ENCODE data around the gene RUVBL2.

The RUVBL2 gene

DNA sequence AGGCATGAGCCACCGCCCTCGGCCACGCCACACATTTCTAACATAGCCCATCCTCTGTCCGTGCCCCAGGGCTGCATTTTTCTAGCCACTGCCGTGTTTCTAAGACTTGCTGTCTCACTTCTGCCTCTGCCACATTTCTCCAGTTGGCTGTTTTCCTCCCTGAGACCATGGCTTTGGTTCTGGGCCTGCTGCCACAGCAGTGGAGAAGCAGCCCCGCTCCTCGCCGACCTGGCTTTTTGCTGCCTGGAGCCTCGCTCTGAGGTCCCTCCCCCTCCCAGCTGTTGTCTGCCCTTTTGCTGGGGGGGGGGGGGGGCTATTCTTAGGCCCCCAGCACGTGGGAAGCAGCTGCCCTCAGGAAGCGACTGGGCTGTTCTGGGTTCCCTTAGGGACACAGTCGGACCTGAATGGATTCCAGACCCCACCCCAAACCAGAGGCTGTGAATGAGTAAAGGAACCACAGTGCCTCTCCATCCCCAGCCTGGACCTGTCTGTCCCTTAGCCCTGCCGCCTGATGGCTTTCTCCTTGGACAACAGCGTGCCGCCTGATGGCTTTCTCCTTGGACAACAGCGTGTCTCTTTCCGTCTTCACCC is 3.9 kb upstream of the RUVBL2 start:
- DNase-seq (ENCODE audit: low spot score), result no peak

DNA sequence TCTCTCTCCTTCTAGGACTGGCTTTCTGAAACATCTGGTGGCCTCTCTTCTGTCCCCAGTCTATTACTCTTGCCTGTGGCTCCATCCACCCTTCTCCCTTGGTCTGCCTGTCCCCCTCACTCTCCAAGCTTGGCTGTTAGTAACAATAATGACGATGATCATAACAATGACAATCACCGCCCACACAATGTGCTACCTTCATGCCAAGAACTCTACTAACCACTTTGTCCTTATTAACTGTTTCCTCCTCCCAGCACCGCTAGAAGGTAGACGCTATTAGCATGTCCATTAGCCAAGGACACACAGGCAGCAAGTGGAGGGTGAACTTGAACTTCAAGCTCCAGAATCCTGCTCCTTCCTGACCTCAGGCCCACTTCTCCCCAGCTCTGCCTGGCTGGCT is 3.3 kb upstream of the RUVBL2 start:
- DNase-seq (ENCODE audit: low spot score), result no peak

DNA sequence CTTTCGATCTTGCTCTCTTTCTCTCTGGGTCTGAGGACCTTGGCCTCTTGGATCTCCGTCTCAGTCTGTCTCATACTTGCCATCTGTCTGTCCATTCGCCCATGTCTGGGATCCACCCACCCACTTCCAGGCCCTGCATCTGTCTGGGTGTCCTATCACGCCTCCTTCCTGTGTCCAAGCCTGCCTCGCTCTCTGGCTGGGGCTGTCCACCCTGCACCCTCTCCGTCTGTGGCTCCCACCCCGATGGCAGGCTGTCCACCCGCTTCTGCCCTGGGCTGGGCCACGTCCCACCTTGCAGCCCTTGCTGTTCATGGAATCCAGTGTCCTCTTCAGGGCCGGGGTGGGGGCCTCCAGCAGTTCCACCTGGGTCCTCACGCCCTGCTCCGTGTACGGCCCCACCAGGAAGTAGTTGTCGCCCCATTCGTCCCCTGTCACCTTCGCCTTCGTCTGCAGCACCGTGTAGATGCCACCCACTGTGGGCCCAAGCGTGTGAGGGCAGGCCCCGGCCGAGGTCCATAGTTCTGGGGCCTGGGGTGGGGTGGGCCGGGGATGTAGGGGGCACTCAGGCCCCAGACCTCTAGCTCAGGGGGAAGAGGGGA is 2.6 kb upstream of the RUVBL2 start:
- no peak for DNase-seq (ENCODE audit: low spot score)

DNA sequence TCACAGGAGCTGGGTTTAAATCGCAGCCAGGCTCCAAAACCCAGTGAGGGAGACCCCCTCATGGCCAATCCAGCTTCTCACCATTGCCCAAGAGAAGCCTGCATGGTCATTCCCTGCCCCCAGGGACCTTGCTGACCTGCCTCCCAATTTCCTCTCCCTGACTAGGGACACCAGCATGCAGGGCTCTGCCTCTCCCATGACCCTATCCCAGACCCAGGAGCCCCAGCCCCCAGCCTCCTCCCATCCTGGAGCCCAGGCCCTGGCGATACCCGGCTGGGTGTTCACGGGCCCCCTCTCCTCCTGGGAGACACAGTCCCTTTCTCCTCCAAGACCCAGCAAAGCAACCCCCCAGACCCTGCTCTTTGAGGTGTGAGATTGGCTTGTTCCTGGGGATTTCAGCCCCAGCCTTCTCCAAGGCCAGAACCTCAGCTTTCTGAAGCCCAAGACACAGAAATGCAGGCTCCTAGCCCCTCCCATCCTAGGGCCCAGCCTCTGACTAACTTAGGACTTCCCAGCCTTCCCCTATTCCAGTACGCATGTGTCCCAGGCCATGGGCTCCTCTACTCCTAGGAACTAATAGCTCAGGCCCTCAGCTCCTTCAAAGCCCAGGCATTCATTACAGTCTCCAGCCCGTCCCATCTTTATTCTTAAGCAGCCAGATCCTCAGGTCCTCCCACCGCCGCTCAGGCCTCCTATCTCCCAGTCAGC is 1.7 kb upstream of the RUVBL2 start:
- peak; percentile 97 for DNase-seq (ENCODE audit: low spot score)

DNA sequence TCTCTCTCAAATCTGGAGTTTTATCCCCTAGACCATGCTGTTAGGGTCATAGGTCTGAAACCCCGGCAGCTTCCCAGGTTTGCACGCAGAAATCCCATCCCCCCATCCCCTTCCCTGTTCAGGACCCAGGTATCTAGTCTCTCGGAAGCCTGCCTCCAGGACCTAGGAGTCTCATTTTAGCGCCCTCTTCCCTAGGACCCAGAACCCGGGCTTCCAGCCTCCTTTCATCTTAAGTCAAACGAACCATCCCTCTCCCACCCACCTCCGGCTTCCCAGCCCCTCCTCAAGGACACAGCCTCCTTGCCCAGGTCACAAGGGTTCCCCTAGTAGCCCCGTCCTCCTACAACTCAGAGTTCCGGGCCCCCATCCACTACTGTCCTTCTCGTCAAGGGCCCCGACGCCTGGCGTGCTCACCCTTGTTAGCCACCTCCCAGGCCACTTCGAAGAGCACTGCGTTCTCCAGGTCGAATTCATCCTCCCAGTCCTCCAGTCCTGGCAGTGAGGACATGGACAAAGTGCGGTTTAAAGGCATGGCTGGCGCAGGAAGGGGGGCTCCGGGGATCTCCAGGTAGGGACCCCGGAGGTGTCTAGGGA is 1.0 kb upstream of the RUVBL2 start:
- no peak for DNase-seq (ENCODE audit: low spot score)

DNA sequence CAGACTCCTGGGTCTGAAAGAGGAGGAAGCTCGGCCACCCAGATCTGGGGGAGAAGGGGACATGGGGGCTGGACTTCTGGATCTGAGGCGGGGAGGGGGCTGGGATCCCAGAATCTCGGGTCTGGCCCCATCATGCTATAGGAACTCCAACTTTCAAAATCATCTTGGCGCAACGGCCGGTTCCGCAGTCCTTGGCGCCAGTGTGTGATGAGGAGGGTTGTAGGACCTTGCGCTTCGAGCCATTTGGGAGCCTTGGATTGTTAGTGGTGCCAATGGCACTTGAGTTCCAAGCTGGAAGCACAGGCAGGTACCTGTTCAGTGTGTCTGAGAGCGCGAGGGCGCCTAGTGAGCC is 324 bp downstream of the RUVBL2 start:
- DNase-seq (ENCODE audit: low spot score), result no peak

DNA sequence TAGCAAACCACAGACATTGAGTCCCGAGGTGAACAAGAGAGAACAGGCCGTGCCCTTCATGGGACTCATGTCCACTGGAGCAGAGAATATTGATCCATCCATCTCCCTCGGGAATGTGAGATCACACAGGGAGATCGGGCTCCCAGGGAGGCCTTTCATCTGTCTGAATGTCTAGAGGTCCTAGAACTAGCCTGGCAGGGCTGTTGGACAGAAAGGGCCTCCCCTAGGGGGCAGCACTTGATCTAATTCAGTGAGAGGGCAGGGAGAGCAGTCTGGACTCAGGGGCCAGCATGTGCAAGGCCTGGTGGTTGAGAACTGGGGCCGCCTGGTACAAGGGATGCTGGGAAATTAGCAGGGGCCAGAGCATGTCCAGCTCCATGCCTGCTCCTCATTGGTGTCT is 4.3 kb downstream of the RUVBL2 start:
- DNase-seq (ENCODE audit: low spot score), result no peak

DNA sequence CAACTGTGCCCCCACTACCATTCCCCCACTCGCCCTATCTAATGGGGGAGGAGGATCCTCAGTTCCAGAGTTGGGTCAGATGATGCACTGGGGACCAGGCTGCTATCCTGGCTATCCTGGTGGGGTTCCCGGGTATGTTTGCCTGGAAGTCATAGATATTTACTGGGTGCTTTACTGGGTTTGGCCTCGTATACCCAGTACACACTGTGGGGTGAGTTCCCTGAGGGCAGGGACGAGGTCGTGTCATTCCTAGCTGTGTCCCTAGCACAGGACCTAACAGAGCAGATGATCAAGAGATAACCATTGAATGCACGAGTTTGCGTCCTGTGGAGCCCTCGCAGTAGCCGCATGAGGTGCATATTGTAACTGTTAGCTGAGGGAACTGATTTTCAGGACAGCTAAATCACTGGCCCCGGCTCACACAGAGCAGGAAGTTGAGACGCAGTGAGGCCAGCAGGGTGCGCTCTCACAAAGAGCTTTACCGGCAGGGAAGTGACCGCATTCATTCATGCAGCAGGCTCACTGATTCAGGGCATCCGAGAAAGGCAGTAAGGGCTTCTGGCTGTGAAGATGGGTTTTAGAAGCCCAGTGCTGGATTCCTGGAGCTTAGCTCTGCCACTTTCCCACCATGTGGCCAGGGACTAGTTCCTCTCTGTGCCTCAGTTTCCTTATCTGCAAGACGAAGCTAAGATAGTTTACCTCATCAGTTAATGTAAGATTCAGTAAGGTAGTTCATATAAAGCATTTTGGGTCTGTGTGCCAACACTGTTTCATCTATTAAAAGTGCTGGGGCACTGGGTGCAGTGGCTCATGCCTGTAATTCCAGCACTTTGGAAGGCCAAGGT is 6.0 kb downstream of the RUVBL2 start:
- peak; percentile 80 for DNase-seq (ENCODE audit: low spot score)

DNA sequence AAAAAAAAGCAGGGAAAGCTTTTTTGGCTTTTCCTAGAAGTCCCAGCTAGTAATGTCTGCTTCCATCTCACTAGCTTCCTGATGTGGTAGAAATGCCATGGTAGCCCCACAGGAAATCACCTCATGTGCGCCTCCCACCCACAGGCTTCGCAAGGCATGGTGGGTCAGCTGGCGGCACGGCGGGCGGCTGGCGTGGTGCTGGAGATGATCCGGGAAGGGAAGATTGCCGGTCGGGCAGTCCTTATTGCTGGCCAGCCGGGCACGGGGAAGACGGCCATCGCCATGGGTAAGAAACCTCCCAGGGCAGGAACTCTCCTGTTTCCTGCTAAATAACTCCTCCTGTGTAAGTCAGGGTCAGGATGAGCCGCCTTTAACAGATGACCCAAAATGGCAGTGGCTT is 10.4 kb downstream of the RUVBL2 start:
- no peak for DNase-seq (ENCODE audit: low spot score)

DNA sequence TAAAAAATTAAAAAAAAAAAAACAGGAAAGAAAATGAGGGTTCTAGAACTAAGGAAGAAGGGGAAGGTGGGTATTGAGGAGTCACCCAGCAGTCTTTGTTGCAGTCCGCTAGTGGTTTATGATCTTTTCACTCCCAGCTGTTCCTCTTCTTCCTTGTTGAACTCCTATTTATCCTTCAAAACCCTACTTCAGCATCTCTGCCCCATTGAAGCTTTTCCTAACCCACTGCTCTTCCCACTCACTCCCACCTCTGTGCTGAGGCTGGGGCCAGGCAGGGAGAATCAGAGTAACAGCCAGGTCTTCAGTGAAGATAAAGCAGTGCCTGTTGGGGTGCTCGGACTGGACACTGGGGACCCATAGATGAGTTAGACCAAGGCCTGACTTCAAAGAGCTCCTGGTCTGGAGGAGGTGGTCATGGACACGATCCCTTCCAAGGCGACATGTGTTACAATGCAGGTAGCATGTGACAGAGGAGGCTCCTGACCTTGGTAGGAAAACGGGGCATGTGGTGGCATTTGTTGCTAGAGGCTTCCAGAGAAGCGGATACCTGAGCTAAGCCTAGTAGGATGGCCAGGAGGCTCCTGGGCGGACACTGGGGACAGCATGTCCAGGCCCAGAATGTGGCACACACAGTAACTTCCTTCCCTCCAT is 11.4 kb downstream of the RUVBL2 start:
- no peak for DNase-seq (ENCODE audit: low spot score)

DNA sequence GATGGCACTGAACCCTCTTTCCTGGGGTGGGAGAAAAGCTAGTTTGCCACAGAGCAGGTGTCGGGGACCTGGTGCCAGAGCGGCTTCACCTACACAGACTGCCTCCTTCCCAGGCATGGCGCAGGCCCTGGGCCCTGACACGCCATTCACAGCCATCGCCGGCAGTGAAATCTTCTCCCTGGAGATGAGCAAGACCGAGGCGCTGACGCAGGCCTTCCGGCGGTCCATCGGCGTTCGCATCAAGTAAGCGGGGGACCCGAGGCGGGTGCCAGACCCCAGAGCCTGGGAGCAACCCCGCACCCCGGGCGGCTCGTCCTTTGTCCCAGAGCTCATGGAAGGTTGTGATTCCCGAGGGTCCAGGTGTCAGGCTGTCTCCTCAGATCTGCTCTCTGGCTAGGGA is 13.2 kb downstream of the RUVBL2 start:
- DNase-seq (ENCODE audit: low spot score), result no peak

DNA sequence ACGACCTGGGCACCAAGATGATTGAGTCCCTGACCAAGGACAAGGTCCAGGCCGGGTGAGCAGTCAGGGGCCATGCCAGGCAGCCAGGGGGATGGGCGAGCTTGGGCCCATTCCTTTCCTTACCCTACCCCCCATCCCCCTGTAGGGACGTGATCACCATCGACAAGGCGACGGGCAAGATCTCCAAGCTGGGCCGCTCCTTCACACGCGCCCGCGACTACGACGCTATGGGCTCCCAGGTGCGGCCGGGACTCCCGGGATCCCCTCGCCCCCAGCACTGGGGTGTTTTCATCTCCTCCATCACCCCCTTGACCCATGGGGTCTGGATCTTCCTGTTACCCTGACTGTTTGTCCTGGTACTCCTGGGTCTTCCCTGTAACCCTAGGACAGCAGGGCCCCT is 16.1 kb downstream of the RUVBL2 start:
- no peak for DNase-seq (ENCODE audit: low spot score)

DNA sequence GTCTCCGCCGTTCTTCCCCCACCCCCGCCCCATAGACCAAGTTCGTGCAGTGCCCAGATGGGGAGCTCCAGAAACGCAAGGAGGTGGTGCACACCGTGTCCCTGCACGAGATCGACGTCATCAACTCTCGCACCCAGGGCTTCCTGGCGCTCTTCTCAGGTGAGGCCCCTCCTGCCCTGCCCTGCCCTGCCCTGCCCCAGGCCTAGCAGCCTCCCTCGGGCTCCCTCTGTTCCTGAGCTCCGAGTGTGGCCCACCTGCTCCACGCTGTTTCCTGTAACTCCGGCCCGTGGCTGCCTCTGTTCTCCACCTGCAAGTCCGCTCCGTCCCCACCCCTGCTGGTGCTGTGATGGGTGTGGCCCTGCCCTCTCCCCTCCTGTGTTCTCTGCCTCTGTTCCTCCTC is 16.8 kb downstream of the RUVBL2 start:
- no peak for DNase-seq (ENCODE audit: low spot score)

DNA sequence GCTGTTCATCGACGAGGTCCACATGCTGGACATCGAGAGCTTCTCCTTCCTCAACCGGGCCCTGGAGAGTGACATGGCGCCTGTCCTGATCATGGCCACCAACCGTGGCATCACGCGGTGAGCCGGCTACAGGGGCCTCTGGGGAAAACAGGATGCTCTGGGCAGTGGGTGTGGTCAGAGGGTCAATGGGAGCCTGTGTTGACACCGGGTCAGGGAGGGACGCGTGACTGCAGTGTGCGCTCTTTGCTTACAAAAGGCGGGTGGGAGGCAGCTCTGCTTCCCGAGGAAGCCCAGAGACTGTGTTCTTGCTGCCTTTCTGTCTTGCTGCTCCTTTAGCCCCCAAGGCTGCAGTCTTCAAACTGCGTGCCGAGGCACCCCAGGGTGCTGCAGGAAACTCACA is 17.5 kb downstream of the RUVBL2 start:
- no peak for DNase-seq (ENCODE audit: low spot score)

DNA sequence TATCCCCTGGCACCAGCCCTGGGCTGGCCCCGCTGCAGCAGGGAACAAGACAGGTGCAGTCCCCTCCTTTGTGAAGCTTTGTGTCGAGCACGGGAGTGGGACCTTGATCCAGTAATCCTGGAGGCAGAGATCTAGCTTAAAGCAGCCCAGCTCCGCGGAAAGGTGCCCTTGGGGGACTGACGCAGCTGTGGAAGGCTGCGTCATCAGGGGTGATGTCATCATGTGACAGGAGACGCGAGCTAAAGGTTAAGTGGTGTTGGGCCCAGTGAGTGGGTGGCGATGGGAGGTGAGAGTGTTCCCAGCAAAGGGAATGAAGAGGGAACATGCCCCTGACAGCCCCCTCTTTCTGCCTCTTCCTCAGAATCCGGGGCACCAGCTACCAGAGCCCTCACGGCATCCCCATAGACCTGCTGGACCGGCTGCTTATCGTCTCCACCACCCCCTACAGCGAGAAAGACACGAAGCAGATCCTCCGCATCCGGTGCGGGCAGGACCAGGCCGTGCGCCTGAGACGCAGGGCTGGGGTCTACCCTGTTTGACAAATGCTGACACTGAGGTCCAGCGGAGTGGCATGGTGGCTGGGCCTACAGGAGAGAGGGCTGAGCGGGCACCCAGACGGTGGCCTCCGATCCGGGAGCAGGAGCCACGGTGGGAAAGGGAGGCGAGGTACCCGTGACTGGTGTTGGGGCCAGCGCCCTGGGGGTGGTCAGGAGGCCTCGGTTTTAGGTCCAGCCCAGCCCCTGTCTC is 20.6 kb downstream of the RUVBL2 start:
- no peak for DNase-seq (ENCODE audit: low spot score)

DNA sequence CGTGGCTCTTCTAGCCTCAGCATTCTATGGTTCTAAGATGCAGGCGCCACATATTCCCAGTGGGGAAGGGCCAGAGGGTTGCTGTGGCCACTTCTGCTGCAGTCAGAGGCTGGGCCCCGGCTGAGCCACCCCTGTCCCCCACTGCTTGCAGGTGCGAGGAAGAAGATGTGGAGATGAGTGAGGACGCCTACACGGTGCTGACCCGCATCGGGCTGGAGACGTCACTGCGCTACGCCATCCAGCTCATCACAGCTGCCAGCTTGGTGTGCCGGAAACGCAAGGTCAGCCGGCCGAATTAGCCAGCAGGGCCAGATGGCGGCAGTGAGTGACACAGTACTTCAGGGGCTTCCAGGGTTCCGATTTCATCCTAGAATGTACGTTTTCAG is 21.2 kb downstream of the RUVBL2 start:
- DNase-seq (ENCODE audit: low spot score), result no peak

DNA sequence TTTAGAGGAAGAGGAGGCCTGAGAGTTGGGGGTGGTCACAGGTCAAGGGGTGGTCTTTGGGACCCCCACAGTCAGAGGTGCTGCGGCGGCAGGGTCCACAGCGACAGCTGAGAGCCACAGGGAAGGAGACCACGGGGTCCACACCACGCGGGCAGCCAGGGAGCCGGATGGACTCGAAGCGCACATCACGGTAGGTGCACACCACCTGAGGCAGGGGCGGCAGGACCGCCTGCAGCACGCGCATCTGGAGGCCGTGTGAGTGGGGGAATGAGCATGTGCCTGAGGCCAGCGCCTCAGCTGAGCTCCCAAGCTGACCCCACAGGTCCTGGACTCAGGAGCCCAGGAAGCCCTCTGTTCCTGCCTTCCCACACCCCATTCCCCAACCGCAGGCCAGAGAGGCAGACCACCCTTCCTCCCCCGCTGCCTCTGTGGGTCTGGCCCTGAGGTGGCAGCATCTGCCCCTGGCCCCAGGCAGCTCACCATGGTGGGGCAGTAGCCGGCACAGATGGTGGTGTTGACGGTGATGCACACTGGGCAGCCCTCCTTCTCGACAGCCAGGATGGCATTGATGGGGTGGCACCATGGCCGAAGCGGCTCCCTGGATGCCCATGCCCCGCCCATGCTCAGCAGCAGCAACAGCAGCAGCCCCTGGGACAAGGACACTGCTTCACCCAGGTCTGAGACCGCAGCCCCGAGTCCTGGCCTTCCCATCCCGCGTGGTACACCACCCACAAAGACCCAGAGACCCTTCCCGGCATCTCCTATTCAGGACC is 22.6 kb downstream of the RUVBL2 start:
- DNase-seq (ENCODE audit: low spot score), result no peak

DNA sequence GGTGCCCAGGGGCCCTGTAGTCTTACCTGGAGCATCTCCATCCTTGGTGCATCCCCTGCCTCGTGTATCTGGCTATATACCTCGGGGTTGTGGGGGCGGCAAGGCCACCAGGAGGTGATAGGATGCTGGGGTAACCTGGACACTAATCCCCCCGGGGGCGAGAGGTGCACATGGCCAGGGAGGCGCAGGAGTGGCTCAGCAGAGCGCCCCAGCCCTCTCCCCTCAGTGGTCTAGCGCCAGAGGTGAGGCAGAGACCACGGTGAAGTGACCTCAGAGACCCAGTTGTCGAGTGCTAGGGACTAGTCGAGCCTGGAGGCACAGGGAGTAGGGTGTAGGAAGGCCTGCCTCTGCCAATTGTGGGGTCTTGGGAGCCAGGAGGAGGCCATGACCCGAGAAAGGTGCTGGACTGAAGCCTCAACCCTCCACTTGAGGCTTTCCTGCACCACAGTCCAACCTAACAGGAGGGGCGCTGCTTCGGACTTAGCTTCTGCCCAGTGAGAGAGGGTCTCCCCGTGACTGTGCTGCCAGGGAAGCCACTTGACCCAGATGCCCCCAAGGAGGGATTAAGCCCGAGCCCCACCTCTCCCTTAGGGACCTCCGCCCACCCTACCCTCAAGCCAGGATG is 23.5 kb downstream of the RUVBL2 start, which contains the start of gene LHB:
LHB (minus strand) TSS at position 51 of the 625 bp plus-strand sequence; CDS start at position 41, 10 bp downstream.
- no peak for DNase-seq (ENCODE audit: low spot score)

DNA sequence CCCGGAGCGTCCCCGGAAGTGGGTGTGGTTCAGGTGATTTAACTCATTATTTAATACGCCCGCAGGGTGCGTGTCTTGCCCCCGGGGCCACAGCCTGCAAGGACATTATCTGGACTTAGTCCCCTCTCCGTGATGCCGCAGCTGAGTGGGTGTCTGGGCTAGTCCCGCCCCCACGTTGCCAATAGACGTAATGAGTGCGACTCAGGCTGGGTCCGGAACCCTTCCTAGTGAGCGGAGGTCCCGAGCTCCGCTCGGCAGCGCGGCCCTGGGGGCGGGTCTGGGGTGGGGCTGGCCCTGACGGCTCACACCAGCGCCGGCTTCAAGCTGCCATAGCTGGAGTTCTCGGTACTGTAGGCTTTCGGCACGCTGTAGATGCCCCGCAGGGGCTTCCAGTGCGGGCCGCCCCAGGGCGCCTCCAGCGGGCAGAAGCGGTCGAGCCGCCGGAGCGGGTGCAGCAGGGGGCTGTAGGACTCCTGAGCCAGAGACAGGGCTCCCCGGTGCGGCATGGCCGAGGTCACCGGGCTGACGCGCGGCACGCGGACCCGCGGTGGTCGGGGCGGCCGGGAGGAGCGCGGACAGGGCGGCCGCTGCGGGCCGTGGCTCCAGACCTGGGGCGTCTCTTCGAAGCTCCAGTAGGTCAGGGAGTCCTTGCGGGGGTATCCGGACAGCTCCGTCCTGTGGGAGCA is 24.1 kb downstream of the RUVBL2 start:
- peak; percentile 88 for DNase-seq (ENCODE audit: low spot score)

All from hepatic stellate cell (primary cell).